ENCODE results near the gene HMCN2. TPM values are rescaled to one million over a fixed set of nuclear protein-coding genes. Genes with fewer than 3 reads are reported as not detected.

The HMCN2 gene
- total RNA-seq, 1 experiment from 2014 or later = 0.20 TPM

- no peak for DNase-seq (ENCODE audit: extremely low read depth, low read depth)
Measured at GRCh38 chr9:130458804-130459067, 193.2 kb downstream of the HMCN2 start.

GRCh38 chr9:130459151-130459550 lies 193.6 kb downstream of the HMCN2 start:
- DNase-seq (ENCODE audit: extremely low read depth, low read depth) = no peak

GRCh38 chr9:130459941-130460669 lies 194.5 kb downstream of the HMCN2 start:
- no peak for DNase-seq (ENCODE audit: extremely low read depth, low read depth)

DNA sequence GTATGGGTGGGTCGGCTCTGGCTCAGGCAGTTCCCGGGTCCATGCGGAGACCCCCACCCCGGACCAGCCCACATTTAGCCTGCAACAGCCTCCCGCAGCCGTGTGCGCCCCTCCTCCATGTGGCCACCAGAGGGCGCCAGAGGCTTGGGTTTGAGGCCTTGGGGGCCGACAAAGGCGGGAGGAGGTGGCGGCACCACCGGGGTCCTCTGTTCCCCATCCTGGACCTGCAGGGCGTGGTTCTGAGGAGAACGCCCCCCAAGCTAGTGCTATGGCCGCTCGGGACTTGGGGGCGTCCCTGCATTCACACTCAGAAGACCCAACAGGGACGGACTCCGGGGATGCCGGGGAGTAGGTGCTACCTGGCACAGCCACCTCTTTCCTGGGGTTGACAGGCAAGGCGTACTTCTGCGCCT lies 195.7 kb downstream of the HMCN2 start:
- peak; percentile 44 for DNase-seq (ENCODE audit: extremely low read depth, low read depth)

- no peak for DNase-seq (ENCODE audit: extremely low read depth, low read depth)
Measured at GRCh38 chr9:130461731-130462130, 196.2 kb downstream of the HMCN2 start.

DNA sequence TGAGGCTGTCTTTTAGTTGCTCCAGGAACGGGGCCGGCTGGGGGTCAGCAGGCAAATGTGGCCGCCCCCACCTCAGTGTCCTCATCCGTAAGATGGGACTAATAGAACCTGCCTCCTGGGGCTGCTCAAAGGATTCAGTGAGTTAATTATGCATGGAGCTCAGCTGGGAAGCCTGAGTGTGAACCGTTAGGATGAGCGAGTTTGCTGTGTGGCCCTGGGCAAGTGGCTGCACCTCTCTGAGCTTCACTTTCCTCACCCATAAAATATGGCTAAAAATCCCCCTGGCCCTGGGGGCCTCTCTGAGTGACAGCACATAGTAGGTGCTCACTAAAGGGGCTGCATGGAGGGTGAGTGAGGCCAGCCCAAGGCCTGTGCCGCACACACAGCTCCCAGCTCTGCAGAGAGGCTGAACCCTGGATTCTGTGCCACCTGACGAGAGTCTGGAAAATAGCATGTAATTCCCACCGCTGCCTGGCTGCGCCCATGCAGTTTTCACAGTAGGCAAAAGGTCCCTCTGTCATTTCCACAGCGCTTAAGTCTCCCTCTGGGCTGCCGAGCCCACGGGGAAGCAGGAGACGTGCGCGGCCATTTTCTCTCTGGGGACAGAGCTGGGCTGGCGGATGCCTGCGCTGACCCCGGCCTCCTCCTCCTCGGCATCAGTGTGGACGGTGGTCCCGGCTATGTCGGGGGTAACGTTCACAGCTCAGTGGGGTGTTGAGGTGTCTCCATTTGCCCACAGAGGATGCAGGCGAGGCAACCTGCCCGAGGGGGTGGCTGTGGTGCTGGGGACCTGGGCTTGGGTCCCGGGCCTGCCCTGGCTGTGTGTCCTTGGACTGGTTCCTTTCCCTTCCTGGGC lies 197.4 kb downstream of the HMCN2 start:
- DNase-seq (ENCODE audit: extremely low read depth, low read depth) = no peak

- DNase-seq (ENCODE audit: extremely low read depth, low read depth) = no peak
Measured at GRCh38 chr9:130463763-130464745, 198.5 kb downstream of the HMCN2 start.

DNA sequence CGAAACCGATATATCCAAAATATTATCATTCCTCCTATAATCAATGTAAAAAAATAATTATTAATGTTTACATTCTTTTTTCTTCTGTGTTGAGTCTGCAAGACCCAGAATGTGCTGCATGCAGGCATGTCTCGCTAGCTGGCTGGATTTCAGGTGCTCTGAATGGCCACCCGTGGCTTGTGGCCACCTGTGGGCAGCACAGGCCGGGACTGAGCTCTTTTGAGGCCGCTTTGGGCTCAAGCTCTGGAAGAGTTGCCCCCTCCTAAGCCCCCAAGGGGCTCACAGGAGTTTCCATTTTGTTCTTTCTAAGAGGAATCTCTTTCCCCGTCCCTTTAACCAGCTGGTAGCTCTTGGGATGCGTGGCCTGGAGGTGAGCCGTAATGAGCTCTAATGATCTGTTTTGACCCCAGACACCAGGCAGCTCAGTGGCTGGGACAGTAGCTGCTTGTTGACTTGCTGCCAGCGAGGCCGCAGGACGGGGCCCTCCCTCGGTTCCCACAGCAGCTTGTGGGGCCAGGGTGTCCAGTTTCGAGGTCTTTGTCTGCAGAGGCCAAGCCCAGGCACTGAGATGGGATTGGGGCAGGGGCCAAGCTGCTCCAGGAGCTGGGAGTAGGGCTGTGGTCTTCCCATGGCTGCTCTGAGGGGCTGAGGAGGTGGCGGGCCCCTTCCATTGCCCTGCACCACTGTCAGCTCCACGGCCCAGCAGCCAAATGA lies 200.0 kb downstream of the HMCN2 start:
- no peak for DNase-seq (ENCODE audit: extremely low read depth, low read depth)

DNA sequence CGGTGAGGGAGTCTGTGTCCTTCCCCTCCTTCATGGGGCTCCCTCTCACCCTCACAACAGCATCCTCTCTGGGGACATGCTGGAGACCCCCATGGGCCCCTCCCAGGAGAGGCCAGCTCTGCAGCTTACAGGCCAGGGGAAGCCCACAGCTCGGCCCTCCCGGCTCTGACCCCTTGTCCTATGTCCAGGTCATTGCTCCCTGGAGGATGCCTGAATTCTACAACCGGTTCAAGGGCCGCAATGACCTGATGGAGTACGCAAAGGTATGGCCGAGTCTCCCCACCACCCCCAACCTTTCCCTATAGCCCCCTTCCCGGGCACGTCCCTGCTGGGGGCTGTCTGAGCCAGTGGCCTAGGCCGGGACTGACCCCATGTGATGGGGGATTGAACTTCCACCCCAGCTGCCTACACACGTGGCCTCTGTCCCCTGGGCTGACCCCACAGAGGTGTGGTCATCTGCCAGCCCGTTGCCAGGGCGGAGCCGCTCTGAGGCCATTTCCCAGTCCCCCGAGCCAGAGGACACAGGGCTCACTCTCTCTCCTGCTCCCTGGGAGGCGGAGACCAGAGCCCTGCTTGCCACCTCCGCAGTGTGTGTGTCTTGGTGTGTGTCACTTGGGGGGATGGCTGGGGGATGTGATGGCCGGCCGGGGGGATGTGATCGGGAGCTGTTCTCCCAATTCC lies 201.1 kb downstream of the HMCN2 start:
- no peak for DNase-seq (ENCODE audit: extremely low read depth, low read depth)

DNA sequence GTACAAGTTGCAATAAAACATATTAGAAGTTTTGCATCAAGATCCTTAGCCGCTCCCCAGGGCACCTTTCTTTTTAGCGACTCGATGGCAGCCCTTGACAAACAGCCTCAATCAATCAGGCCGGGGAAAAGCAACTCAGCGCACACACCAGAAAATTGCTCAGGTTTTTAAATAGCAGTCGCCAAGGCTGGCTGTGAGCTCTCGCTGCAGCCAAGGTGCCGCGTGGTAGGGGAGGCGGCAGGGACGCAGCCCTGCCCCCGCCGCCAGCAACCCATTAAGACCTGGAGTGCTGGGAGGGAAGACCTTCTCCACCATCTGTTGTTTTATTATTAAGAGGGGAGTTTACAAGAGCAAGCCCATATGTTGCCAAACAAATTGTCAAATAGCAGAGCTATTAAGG lies 201.8 kb downstream of the HMCN2 start:
- no peak for DNase-seq (ENCODE audit: extremely low read depth, low read depth)

DNA sequence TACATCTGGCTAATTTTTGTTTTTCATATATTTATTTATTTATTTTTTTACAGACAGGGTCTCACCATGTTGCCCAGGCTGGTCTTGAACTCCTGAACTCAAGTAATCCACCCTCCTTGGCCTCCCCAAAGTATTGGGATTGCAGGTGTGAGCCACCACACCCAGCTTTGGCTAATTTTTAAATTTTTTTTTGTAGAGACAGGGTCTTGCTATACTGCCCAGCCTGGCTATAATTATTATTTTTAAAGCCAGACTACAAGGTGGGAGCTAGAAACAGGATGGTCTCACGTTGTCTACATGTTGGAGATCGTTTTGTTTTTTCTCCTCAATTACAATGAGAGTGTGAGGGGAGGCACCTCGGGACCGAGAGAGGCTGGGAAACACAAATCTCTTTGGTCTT lies 203.0 kb downstream of the HMCN2 start:
- DNase-seq (ENCODE audit: extremely low read depth, low read depth) = no peak

GRCh38 chr9:130470269-130470668 lies 204.7 kb downstream of the HMCN2 start:
- DNase-seq (ENCODE audit: extremely low read depth, low read depth) = no peak

- DNase-seq (ENCODE audit: extremely low read depth, low read depth) = no peak
Measured at GRCh38 chr9:130470950-130471349, 205.4 kb downstream of the HMCN2 start.

DNA sequence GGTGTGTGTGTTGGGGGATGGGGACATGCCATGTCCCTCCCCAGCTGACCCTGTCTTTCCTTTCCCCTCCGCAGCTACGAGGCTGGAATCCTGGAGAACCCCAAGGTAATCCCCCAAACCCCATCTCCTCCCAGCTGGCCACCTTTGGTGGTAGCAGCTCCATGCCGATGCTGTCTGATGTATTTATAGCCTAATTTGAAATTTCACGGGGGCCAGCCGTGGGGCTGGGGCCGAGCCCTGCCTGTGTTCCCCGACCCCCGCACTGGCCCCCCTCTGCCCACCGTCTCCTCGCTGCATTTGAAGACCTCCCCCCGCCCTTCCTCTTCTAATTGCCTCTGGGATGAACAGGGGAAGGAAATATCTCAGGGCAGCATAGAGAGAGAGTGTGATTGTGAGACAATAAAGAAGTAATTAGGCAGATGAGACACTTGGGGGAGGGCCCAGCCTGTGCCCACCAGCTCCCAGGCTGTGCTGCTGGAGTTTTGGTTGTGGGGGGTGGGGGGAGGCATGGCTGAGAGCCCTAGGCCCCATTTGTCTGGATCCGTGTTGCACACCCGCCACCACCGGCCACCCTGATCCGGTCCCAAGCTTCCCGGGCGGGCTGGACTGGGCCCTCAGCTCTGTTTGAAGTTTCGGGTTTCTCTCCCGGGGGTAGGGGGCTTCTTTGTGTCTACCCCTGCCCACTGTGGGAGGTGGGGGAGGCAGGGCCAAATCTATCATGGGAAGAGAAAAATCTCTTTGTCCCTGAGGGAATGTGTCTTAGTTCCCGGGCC lies 206.0 kb downstream of the HMCN2 start:
- no peak for DNase-seq (ENCODE audit: extremely low read depth, low read depth)

DNA sequence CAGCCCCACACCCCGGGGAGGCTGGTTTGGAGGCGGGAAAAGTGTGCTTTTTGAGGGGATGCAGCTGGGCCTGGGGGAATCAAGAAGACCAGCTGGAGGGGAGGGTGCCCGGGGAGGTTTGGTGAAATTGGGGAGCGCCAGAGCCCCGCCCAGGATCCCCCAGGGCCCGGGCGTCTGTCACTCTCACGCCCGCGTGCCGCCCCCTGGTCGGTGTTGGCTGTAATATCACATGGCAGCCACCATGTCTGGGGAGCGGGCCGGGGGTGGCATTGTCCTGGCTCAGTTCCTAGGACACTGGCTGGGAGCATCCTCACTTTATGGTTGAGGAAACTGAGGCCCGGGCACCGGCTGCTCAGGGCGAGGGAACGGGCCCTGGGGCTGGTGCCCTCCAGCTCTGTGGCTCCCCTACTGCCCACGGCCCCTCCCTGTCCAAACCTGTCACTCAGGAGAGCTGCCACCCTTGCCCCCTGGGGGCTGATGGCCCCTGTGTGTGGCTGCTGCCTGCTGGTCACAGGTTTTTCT lies 206.7 kb downstream of the HMCN2 start:
- DNase-seq (ENCODE audit: extremely low read depth, low read depth) = no peak

DNA sequence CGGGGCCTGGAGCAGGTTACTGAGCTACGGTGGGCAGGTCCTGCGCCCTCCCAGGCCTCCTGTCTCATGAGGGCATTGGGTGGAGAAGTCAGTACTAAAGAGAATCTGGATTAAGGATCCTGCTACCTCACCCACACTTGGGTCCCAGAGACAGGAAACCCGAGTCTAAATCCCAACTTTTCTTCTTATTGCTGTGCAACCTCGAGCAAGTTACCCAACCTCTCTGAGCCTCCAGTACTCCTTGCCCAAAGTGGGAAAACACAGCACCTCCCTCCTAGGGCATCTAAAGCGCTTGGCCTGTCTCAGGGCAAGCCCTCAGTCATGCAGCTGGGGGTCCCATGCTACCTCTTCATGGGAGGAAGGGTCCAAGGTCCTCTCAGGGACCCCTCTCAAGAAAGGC lies 207.4 kb downstream of the HMCN2 start:
- no peak for DNase-seq (ENCODE audit: extremely low read depth, low read depth)

GRCh38 chr9:130473566-130473965 lies 208.0 kb downstream of the HMCN2 start:
- DNase-seq (ENCODE audit: extremely low read depth, low read depth) = no peak

DNA sequence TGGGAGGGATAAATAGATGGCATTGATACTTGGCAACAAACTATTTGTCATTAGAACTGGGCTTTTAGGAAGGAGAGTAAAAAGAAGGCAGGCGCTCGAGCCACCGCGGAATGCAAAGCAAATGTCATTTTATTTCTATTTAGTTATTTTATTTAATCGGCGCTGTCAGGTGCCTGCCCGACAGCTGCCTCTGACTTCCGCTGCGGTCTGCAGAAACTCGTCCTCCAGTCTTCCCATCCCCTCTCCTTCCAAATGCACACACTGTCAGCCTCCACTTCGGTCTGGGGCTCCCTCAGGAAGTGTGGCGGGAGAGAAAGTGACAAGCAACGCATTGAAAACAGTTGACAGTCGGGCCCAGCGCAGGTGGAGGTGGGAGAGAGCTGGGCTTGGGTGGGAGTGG lies 208.5 kb downstream of the HMCN2 start:
- no peak for DNase-seq (ENCODE audit: extremely low read depth, low read depth)

GRCh38 chr9:130476151-130476730 lies 210.7 kb downstream of the HMCN2 start:
- no peak for DNase-seq (ENCODE audit: extremely low read depth, low read depth)
